HG03095 (cell line): ENCODE results near the gene ZNF462.

Experiments used
- ATAC-seq: cut with Tn5 transposase; IDR thresholded peaks from one replicate; pipeline ENCODE4 v1.9.1; 2021; ENCODE audit warnings: moderate library complexity; ENCODE audit not compliant: unreplicated experiment

ZNF462 gene

DNA sequence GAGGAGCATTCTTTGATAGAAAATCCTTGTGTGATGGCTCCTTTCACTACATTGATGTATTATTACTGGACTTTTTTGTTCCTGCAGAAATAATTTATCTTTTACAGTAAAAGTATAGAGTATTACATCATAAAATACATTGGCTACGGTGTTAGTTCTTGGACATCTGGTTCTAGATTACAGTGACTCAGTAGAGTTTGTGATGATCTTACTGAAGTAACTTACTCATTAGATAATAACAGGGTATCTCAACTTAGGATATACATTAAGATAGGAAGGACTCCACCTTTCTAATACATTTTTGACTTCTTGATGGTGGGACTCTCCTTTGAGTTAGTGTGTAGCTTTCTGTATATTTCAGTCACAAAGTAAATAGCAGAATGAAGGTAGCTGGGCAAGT lies 59.1 kb downstream of the ZNF462 start:
- ATAC-seq, result no peak

DNA sequence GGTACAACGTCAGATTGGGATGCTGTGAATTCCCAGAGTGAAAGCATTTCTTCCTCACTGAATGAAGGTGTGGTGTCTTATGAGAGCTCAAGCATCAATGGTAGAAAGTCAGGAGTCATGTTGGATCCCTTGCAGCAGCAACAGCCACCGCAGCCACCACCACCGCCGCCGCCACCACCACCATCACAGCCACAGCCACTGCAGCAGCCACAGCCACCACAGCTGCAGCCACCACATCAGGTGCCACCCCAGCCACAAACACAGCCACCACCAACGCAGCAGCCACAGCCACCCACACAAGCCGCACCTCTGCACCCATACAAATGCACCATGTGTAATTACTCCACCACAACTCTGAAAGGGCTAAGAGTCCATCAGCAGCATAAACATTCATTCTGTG lies 62.4 kb downstream of the ZNF462 start:
- no peak for ATAC-seq

DNA sequence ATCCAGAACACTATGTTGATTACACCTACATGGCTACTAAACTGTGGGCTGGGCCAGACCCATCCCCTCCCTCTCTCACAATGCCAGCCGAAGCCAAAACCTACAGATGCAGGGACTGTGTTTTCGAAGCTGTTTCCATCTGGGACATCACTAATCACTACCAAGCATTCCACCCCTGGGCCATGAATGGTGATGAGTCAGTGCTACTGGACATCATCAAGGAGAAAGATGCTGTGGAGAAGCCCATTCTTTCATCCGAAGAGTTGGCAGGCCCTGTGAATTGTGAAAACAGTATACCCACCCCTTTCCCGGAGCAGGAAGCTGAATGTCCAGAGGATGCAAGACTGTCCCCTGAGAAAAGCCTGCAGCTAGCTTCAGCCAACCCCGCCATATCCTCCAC lies 65.0 kb downstream of the ZNF462 start:
- ATAC-seq, result no peak

- no peak for ATAC-seq
Observed at GRCh38 chr9:106928350-106928749, 65.4 kb downstream of the ZNF462 start.

- ATAC-seq, result no peak
Observed at GRCh38 chr9:106929471-106930177, 66.7 kb downstream of the ZNF462 start.

DNA sequence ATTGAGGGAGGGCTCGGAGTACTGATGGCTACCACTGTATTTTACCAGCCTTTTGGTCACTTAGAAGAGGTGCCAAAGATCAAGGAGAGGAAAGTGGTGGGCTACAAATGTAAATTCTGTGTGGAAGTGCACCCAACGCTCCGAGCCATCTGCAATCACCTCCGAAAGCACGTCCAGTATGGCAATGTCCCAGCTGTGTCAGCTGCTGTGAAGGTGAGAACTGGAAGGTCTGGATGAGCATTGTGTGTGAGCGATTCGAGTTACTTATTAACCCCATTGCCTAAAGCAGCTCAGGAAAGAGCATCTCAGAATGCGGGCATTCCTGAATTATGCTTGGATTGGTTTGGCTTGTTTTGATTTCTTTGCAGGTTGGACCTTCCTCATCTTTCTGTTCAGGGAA lies 67.5 kb downstream of the ZNF462 start:
- no peak for ATAC-seq

GRCh38 chr9:106931466-106931865 lies 68.5 kb downstream of the ZNF462 start:
- ATAC-seq, result no peak

DNA sequence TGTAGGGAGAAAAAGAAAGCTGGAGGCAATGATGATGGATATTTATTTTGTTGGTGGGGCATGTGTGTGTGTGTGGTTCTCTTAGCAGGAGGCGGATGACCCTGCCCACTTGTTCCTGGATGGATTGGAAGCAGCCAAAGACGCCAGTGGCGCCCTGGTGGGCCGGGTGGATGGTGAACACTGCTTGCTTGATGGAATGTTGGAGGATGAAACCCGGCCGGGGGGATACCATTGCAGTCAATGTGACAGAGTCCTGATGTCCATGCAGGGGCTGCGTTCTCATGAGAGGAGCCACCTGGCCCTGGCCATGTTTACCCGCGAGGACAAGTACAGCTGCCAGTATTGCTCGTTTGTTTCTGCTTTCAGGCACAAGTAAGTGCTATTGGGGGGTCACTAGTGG lies 69.2 kb downstream of the ZNF462 start:
- ATAC-seq, result no peak

DNA sequence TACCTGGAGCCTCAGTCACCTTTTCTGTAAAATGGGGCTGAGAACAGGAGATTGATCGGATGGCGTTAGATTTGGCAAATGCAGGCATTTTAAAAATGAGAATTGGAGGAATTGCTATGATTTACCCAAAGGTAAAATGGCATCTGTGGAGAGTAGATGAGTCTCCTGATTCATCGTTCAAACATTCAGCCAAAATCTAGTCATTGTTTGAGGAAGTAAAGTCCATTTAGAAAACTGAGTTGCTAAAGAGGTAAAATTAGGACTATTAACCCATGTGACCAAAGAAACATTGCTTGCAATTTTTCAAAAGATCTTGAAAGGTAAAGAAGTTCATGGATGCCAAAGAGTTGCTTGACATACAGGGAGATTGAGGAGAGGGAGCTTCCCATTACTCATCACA lies 69.7 kb downstream of the ZNF462 start:
- no peak for ATAC-seq

- no peak for ATAC-seq
Observed at GRCh38 chr9:106933470-106933869, 70.5 kb downstream of the ZNF462 start.

DNA sequence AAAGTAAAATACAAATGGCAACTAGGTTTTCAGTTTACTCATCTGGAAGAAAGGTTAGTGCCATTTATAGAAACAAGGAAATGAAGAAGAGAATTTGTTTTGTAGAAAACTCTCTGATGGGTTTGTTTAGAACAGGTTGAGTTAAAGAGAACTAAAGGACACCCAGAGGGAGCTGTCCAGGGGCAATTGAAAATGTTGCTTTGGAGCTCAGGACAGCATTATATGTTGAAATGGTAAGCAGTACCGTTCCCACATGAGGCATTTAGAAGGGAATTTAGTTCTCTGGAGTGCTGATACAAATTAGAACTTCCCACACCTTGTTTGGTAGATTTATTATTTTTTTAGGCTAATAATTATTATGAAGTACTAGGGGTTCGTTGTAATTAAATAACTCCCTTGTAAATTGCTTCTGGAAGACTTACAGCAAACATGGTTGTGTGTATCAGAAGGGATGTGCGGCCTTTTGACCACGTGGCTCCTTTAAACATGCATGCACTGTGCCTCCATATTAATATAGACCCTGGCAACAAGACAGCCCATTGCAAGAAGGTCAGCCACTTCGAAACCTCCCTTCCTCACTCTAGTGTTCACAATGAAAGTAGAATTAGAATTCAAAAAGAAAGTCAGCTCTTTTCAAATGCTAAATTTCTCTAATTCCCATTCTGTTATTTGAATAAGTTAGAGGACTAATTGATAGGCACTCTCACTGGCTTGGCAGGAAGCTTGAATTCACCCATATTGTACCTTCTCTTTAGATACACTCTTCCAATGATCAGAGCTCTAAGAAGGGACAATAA lies 71.7 kb downstream of the ZNF462 start:
- no peak for ATAC-seq

DNA sequence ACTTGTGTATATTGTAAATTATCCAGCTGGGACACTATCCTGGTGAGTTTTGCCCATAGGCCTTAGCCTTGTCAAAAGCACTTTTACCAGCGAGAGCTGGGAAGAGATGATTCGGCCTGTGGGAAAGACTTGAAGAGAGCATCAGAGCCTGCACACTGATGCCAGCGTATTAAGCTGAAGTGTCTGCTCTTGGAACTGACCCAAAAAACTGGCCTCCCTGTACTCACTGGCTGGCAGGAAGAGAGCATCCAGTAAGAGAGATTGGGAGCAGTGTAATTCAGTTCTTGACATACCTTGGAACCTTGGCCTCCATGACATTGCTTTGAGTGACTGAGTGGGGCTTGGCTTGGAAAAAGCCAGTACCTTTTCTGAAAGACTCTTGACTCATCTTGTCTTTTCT lies 73.7 kb downstream of the ZNF462 start:
- ATAC-seq, result no peak

DNA sequence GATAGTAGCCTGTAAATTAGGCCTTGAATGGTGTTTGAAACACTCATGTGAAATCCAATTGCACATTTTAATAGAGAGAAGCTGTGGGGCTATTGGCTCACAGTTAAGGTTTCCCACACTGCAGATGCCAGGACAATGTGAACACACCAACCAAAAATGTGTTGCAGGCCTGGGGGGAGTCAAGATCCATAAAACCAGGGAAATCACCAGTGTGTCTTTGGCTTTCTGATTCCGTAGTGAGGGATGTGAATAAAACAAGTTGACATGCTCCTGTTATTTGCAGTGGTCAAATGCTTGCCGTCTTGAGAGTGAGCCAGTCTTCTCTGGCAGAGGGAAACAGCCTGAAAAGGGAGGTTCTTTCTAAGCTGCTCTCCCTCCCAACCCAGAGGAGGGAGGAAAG lies 79.0 kb downstream of the ZNF462 start:
- no peak for ATAC-seq

GRCh38 chr9:106945727-106946660 lies 83.0 kb downstream of the ZNF462 start:
- no peak for ATAC-seq

DNA sequence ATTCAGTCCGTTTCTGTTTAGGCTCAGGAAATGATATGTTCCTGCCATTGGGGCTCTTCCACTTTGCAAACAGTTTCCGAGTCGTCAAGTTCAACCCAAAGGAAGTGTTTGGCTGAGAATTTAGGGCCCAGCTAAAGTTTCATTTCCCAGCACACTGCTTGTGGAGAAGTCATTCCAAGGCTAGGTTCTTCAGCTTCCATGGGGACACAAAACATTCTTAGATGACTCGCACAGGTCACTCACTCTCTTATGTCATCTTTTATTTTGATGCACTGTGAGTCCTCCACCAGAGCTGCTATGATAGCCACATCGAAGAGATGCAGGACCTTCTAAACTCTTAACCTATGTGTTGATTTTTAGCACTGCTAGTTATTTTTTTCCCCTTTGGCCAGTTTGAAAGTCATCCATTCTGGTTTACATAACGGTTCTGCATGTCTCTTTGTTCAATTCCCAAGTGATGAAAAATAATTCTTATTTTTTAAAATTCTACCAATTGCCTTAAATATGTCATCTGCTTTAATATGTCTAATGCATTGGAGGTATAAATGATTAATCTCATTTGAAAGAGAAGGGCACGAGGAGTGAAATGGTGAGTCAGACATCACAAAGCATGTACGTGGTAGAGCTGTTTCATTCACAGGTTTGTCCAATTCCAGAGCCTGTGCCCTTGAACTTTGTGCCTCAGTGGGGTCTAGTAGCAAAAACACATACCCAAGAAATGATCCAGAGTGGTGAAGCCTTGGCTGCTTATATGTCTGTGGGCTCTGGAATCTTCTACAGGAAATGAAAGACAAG lies 84.3 kb downstream of the ZNF462 start:
- ATAC-seq, result no peak

- ATAC-seq, result no peak
Observed at GRCh38 chr9:106953174-106953573, 90.2 kb downstream of the ZNF462 start.

DNA sequence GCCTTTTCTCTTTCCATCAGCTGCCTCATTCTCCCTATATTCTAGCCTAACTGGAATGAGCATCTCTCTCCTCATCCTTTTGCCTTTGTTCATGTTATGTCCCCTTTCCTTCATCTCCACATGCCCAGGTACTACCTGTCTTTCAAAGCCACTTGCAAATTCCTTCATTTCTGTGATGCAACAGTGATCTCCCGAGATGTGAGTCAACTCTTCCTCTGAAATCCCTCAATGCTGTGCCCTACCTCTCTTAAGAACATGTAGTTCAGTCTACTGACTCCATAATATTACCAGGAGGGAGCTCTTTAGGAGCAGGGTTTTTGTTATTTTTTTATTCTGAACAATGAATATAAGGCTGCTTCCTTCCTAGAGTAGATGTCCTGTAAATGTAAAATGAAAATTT lies 91.6 kb downstream of the ZNF462 start:
- ATAC-seq, result no peak

DNA sequence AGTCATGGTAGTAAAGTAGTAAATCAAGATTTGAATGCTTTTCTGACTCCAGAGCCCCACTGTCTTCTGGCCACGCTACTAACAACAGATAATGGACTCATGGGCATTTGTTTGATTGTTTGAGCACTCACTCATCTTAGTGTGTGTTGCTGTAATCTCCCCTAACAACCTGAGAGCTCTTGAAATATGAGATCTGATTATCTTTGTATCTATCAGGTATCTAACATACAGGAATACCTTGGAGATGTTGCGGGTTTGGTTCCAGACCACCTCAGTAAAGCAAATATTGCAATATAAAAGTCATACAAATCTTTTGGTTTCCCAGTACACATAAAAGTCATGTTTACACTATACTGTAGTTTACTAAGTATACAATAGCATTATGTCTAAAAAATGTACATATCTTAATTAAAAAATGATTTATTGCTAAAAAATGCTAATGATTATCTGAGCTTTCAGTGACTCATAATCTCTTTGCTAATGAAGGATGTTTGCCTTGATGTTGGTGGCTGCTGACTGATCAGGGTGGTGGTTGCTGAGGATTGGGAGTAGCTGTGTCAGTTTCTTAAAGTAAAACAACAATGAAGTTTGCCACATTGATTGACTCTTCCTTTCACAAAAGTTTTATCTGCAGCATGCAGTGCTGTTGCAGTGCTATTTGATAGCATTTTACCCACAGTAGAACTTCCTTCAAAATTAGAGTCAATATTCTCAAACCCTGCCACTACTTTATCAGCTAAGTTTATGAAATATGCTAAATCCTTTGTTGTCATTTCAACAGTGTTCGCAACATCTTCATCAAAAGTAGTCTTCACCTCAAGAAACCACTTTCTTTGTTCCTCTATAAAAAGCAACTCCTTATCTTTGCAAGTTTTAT lies 92.2 kb downstream of the ZNF462 start:
- no peak for ATAC-seq

DNA sequence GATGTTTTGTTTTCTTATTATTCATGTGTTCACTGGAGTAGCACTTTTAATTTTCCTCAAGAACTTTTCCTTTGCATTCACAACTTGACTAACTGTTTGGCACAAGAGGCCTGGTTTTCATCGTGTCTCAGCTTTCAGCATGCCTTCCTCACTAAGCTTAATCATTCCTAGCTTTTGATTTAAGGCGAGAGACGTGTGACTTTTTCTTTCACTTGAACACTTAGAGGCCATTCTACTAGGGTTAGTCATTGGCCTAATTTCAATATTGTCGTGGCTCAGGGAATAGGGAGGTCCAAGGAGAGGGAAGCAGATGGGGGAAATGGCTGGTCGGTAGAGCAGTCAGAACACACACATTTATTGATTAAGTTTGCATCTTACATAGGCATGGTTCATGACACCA lies 94.0 kb downstream of the ZNF462 start:
- ATAC-seq, result no peak
